Measurements from ENCODE around the gene MYT1. TPM values are rescaled to one million over a fixed set of nuclear protein-coding genes. Genes with fewer than 3 reads are reported as not detected.
"Not testable (repeated sequence)": the region's sequence is repeated elsewhere in the genome, so short reads cannot be mapped to it uniquely, and the experiment has no call there.

MYT1 gene
- total RNA-seq, 1 donor from 2014 or later: 3.3 TPM

DNA sequence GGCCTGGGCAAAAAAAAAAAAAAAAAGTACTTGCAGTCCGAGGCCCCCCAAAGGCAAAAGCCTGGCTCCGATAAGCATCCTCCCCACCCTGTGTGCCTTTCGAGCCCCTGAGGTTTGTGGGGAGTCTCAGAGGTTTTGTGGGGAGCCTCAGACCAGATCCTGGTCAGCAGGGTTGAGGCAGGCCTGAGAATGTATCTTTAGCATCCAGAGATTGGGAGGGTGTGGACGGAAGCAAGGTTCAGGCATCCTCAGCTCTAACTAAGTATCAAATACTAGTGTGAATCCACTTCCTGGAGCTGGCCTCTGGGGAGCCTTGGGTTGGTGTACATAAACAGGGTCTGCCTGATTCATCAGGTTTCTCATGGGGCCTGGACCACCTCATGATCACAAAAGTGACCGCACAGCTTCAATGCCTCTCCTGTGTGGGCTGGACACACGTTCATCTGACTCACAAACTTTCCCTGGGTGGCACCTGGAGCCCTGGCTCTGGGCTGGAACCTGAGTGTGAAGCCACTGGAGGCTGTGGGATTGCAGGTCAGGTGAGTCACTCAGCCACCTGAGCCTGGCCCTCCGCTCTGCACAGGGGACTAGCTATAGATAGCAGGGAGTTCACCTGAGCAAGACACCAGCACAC lies 115.7 kb downstream of the MYT1 start:
- intact Hi-C loops (cut with micrococcal nuclease): no loop called here
- no peak for ATAC-seq (ENCODE audit: low read depth)

DNA sequence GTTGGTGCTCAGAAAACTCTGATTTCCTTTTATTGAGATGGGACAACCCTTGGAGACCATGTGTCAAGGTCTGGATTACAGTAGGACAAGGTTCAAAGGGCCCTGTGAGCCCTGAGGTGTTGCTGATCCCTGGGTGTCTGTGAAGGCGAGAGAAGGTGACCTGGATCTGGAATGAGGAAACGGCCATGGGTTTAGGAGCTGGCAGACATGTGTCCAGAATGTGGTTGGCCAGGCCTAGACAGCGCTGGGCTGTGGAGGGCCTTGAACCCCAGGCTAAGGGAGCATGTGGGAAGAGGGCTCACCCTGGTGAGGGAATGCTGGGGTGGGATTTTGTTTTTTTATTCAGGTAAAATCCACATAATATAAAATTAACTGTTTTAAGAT lies 116.2 kb downstream of the MYT1 start:
- Mint-ChIP-seq H3K36me3 (ENCODE audit: low read depth) (peaks cover 12% of the 10 kb centered on the region), H3K4me1 (no peaks in the 10 kb centered on the region), H3K4me3 (no peak overlapping the region), H3K9me3 (no peaks in the 10 kb centered on the region), H3K27me3 (no peaks in the 10 kb centered on the region), H3K27ac (no peak overlapping the region)
- intact Hi-C loops (cut with micrococcal nuclease): no loop called here
- POLR2A ChIA-PET: no interaction called here
- CTCF ChIA-PET: no interaction called here
- ATAC-seq (ENCODE audit: low read depth) (no peak), DNase-seq (no peak)
- TF ChIP-seq, protein P1, sequence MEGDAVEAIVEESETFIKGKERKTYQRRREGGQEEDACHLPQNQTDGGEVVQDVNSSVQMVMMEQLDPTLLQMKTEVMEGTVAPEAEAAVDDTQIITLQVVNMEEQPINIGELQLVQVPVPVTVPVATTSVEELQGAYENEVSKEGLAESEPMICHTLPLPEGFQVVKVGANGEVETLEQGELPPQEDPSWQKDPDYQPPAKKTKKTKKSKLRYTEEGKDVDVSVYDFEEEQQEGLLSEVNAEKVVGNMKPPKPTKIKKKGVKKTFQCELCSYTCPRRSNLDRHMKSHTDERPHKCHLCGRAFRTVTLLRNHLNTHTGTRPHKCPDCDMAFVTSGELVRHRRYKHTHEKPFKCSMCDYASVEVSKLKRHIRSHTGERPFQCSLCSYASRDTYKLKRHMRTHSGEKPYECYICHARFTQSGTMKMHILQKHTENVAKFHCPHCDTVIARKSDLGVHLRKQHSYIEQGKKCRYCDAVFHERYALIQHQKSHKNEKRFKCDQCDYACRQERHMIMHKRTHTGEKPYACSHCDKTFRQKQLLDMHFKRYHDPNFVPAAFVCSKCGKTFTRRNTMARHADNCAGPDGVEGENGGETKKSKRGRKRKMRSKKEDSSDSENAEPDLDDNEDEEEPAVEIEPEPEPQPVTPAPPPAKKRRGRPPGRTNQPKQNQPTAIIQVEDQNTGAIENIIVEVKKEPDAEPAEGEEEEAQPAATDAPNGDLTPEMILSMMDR (IDR thresholded peaks at IDR 0.05): no peak

More for the DNA sequence above, 115.7 kb downstream of the MYT1 start:
- ChIA-PET POLR2A (no interaction called here), CTCF (no interaction called here)
- TF ChIP-seq, protein P1 (IDR thresholded peaks at IDR 0.05): no peak
- no peaks in the 10 kb centered on the region for H3K4me1 Mint-ChIP-seq
- H3K9me3 Mint-ChIP-seq: no peaks in the 10 kb centered on the region
- no peak overlapping the region for H3K4me3 Mint-ChIP-seq
- DNase-seq: no peak
- H3K27ac Mint-ChIP-seq: no peak overlapping the region
- no peaks in the 10 kb centered on the region for H3K27me3 Mint-ChIP-seq
- H3K36me3 Mint-ChIP-seq (ENCODE audit: low read depth): peaks cover 16% of the 10 kb centered on the region

DNA sequence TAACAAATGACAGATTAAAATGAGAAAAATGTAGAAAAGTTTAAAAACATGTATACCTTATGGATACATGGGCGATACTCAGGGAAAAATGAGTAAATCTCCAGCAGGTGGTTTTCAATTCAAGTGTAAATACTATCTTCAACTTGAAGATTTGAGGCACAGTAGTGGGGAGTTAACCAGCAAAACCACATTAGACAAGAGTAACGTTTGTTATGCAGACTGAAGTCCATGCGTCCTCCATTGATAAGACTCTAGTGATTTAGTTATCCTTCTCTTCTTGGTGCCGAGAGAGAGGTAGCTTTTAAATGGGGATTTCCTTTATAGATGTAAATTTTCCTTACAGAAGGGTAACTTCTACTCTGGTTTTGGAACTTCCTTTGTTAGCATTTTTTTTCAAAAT lies 119.4 kb downstream of the MYT1 start:
- no peak for DNase-seq
- ChIA-PET POLR2A (no interaction called here), CTCF (no interaction called here)
- no peaks in the 10 kb centered on the region for H3K36me3 Mint-ChIP-seq (ENCODE audit: low read depth)
- no peak overlapping the region for H3K4me3 Mint-ChIP-seq
- no peaks in the 10 kb centered on the region for H3K4me1 Mint-ChIP-seq
- no peaks in the 10 kb centered on the region for H3K27me3 Mint-ChIP-seq
- intact Hi-C loops (cut with micrococcal nuclease): no loop called here
- no peak for ATAC-seq (ENCODE audit: low read depth)
- TF ChIP-seq, protein P1 (IDR thresholded peaks at IDR 0.05): no peak
- no peak overlapping the region for H3K27ac Mint-ChIP-seq
- no peaks in the 10 kb centered on the region for H3K9me3 Mint-ChIP-seq

DNA sequence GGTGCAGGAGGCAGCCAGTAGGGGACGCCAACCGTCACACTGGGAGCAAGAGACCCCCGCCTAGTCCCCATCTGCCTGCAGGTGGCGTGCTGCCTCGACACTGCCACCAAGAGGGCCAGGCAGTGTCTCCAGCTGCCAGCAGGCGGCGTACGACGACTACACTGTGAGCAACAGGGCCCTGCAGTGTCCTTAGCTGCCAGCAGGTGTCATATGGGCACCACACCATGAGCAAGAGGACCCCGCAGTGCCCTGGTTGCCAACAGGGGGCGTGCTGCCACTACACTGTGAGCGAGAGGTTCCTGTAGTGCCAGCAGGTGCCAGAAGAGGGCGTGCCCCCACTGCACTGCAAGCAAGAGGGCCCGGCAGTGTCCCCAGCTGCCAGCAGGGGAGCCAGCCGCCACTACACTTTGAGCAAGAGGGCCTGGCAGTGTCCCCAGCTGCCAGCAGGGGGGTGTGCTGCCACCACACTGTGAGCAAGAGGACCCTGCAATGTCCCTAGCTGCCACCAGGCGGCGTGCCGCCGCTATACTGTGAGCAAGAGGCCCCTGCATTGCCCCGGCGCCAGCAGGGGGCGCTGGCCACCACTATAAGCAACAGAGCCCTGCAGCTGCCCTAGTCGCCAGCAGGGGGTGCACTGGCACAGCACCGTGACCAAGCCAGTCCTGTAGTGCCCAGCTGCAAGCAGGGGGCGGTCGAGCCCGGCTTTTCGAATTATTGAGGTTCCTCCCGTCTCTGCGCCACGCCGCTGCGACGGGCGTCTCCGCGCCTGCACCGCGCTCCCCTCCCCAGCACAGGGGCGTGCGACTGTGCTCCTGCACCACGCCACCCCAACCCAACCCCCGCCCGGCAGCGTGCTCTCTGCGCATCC lies 121.6 kb downstream of the MYT1 start:
- not testable (repeated sequence) for H3K9me3 Mint-ChIP-seq; H3K36me3 Mint-ChIP-seq (ENCODE audit: low read depth)
- ATAC-seq (ENCODE audit: low read depth): peak; percentile 86

DNA sequence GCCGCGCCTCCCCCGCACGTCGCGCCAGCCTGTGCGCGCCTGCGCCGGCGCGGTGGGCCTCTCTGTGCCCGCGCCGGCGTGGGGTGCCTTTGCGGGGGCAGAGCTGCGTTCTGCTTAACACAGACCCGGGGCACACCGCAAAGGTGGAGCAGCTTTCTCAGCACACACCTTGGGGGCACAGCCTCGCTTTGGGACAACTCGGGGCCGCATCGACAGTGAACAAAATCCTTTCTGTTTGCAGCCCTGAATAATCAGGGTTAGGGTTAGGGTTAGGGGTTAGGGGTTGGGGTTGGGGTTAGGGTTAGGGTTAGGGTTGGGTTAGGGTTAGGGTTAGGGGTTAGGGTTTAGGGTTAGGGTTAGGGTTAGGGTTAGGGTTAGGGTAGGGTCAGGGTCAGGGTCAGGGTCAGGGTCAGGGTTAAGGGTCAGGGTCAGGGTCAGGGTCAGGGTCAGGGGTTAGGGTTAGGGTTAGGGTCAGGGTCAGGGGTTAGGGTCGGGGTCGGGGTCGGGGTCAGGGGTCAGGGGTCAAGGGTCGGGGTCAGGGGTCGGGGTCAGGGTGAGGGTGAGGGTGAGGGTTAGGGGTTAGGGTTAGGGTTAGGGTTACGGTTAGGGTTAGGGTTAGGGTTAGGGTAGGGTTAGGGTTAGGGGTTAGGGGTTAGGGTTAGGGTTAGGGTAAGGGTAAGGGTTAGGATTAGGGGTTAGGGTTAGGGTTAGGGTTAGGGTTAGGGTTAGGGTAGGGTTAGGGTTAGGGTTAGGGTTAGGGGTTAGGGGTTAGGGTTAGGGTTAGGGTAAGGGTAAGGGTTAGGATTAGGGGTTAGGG lies 122.4 kb downstream of the MYT1 start:
- DNase-seq; H3K27me3 Mint-ChIP-seq; H3K4me1 Mint-ChIP-seq; POLR2A ChIA-PET; ATAC-seq (ENCODE audit: low read depth); CTCF ChIA-PET; H3K36me3 Mint-ChIP-seq (ENCODE audit: low read depth); H3K9me3 Mint-ChIP-seq; H3K27ac Mint-ChIP-seq; intact Hi-C loops (cut with micrococcal nuclease); H3K4me3 Mint-ChIP-seq: not testable (repeated sequence)

More for the DNA sequence above, 121.6 kb downstream of the MYT1 start:
- H3K4me1 Mint-ChIP-seq; CTCF ChIA-PET; H3K4me3 Mint-ChIP-seq; H3K27ac Mint-ChIP-seq; POLR2A ChIA-PET; intact Hi-C loops (cut with micrococcal nuclease); H3K27me3 Mint-ChIP-seq: not testable (repeated sequence)
- DNase-seq: peak; percentile 50
- TF ChIP-seq, protein P1 (IDR thresholded peaks at IDR 0.05): peak; percentile 48

DNA sequence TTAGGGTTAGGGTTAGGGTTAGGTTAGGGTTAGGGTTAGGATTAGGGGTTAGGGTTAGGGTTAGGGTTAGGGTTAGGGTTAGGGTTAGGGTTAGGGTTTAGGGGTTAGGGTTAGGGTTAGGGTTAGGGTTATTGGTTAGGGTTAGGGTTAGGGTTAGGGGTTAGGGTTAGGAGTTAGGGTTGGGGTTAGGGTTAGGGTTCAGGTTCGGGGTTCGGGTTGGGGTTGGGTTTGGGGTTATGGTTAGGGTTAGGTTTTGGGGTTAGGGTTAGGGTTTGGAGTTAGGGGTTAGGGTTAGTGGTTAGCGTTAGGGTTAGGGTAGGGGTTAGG lies 123.0 kb downstream of the MYT1 start:
- H3K36me3 Mint-ChIP-seq (ENCODE audit: low read depth); H3K4me3 Mint-ChIP-seq; ATAC-seq (ENCODE audit: low read depth); H3K9me3 Mint-ChIP-seq; H3K4me1 Mint-ChIP-seq; CTCF ChIA-PET; DNase-seq; H3K27me3 Mint-ChIP-seq; H3K27ac Mint-ChIP-seq; intact Hi-C loops (cut with micrococcal nuclease); POLR2A ChIA-PET: not testable (repeated sequence)
